ENCODE data around the gene NUP35. TPM values are rescaled to one million over a fixed set of nuclear protein-coding genes. Genes with fewer than 3 reads are reported as not detected.

The NUP35 gene, protein sequence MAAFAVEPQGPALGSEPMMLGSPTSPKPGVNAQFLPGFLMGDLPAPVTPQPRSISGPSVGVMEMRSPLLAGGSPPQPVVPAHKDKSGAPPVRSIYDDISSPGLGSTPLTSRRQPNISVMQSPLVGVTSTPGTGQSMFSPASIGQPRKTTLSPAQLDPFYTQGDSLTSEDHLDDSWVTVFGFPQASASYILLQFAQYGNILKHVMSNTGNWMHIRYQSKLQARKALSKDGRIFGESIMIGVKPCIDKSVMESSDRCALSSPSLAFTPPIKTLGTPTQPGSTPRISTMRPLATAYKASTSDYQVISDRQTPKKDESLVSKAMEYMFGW
- 15.9 and 19.8 TPM in 2 replicates for total RNA-seq

DNA sequence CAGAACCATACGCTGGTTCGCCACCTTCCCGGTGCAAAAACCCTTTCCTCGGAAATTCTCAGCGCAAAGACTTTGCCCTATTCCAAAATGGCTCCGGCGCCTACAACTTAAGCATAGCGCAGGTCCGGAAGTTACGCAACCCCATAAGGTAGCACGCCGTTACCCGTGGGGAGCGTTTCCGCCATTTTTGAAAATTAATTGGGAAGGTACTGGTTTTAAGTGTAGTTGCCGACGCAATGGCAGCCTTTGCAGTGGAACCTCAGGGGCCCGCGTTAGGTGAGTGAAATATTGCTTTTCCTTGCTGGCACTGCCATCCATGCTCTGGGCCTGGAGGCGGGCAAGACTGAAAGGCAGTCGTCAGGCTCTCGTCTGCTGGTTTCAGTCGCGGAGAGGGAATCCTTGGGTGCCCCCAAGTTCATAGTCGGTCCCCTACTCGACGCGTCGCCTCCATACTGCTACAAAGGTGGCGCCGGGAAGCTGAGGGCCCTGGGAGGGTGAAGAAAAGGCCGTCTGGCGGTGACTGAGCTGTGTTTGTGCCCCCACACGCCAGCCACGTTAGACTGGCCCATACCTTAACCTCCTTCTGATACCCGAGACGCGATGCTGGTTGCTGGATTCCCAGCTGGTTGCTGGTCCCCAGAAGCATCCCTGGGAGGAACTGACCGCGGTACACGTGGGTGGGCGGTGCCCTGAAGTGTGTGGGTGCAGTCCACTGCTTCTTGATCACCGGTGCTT lies at the start of gene NUP35:
Gene NUP35, plus strand, starts transcription at position 222 of the 735 bp plus-strand sequence. Its CDS starts 15 bp downstream, at position 237.

DNA sequence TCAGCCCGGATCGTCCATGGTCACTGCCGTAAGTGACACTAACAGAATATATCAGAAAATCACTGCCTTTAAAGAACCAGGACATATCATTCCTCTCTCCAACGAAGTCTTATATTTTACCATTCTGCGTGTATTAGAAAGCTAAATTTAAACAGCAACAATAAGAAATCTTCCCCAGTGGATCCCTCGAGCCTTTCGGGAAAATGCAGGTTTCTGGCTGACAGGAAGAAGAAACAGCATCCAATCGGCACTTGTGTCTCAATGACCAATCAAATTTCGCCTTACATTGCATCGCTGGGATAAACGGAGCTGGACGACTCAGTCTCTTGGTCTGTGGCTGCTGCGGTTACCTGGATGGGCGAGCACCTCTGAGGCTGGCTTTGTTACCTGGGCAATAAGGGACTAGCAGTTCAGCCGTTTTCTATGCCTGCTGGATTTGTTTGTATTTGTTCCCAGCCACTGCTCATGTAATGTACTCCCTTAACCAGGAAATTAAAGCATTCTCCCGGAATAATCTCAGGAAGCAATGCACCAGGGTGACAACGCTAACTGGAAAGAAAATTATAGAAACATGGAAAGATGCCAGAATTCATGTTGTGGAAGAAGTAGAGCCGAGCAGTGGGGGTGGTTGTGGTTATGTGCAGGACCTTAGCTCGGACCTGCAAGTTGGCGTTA lies 45.6 kb upstream of the NUP35 start, which contains the start of gene DUSP19:
Gene DUSP19, plus strand, starts transcription at position 284 of the 675 bp plus-strand sequence. Its CDS starts 187 bp downstream, at position 471.

Other genes starting within 250 kb of the NUP35 start
- 246 and 332 TPM in 2 replicates for gene NCKAP1, start 86.0 kb upstream of the NUP35 start, total RNA-seq
- 0.24 and 0.43 TPM in 2 replicates for gene DUSP19, start 45.7 kb upstream of the NUP35 start, total RNA-seq